HG03439 (cell line): ENCODE results near the gene TXNDC12.
"Not testable (repeated sequence)": the region's sequence is repeated elsewhere in the genome, so short reads cannot be mapped to it uniquely, and the experiment has no call there.

ENCODE experiments used
- ATAC-seq: cut with Tn5 transposase; IDR thresholded peaks from one replicate; pipeline ENCODE4 v1.9.1; 2021; ENCODE audit warnings: mild to moderate bottlenecking, moderate library complexity; ENCODE audit not compliant: unreplicated experiment

TXNDC12 gene

DNA sequence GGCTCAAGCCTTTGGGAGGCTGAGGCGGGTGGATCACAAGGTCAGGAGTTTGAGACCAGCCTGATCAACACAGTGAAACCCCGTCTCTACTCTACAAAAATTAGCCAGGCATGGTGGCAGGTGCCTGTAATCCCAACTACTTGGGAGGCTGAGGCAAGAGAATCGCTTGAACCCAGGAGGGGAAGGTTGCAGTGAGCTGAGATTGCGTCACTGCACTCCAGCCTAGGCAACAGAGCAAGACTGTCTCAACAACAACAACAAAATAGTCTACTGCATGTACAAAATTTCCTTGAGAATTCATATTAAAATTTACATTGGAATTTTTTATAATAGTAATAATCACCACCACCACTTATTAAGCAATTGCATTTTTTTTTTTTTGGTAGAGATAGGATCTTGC, 5.7 kb downstream of the TXNDC12 start:
- not testable (repeated sequence) for ATAC-seq

DNA sequence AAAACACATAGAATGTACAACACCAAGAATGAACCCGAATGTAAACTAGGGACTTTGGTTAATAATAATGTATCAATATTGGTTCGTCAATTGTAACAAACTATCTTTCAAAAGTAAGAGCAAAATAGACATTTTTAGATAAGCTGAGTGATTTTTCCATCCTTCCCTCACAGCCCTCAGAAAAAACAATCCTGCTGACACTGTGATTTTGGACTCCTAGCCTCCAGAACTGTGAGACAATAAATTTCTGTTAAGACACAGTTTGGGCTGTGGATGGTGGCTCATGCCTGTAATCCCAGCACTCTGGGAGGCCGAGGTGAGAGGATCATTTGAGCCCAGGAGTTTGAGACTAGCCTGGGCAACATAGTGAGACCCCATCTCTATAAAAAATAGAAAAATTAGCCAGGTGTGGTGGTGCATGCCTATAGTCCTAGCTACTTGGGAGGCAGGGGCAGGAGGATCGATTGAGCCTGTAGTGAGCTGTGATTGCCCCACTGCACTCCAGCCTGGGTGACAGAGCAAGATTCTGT, 9.3 kb downstream of the TXNDC12 start:
- ATAC-seq = not testable (repeated sequence)

DNA sequence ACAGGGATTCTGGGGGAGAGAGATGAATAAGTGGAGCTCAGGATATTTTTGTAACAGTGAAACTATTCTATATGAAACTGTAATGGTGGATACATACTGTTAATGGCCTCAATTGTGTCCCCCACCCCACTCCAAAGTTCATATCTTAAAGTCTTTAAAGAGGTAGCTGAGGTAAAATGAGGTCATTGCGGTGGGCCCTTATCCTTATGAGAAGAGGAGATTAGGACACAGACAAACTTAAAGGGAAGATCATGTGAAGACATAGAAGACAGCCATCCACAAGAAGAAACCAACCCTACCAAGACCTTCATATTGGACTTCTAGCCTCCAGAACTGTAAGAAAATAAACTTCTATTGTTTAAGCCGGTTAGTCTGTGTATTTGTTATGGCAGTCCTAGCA, 9.8 kb downstream of the TXNDC12 start:
- ATAC-seq = no peak

DNA sequence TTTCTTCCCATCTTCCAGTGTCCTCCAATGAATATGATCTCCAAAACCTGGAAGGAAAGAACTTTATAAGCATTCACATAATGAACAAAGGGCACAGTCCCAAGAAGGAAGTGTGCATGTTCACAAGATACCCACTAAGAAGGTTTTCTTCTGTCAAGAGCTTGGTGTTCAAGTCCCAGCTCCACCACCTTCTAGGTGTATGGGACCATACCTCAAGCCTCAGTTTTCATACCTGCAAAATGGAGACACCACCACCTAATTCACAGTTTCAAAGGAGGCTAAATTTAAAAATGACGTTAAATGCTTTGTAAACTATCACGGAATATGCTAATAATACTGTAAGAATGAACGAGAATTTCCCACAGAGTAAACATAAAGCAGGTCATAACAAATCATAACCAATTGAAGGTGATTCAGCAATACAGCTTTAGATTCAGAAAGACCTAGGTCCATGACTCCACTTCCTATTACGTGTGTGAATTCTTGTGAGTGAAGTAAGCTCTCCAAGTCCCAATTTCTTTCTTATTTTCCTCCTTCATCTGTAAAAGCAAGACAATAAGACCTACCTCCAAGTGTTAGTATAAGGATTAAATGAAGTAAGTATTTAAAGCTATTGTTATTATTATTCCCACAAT, 13.3 kb downstream of the TXNDC12 start:
- no peak for ATAC-seq

DNA sequence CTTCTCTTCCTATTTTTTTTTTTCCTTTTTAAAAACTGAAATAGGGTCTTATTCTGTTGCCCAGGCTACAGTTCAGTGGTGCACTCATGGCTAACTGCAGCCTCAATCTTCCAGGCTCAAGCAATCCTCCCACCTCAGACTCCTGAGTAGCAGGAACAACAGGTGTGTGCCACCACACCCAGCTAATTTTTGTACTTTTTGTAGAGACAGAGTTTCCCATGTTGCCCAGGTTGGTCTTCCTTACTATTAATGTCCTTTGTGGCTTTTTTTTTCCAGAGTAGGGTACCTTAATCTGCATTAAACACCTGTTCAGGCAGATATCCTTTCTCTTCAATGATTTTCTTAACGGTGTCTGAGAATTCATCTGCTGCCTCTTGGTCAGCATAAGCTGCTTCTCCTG, 17.1 kb downstream of the TXNDC12 start:
- ATAC-seq = no peak

DNA sequence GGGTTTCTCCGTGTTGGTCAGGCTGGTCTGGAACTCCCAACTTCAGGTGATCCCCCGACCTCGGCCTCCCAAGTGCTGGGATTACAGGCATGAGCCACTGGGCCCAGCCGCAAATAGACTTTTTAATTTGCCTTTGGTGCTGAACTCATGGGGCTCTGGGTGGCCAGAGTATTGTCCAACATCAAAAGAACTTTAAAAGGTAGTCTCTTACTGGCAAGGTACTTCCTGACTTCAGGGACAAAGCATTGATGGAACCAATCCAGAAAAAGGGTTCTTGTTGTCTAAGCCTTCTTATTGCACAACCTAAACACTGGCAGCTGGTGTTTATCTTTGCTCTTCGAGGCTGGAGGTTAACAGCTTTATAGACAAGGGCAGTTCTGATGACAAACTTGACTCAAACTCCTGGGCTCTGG, 17.6 kb downstream of the TXNDC12 start:
- no peak for ATAC-seq

DNA sequence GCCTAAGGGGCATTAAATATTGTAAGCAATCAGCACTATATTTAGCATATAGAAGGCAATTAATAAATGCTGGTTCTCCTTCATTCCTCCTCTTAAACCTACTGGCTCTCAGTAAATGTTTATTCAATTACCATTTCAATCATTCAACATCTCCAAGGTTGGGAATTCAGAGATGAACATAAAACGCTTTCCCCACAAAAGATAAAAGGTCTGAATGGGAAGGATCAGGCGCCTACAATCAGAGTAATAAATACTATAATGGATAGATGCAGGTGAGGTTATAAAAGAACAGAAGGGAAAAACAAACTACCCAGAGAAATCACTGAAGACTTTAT, 21.0 kb downstream of the TXNDC12 start:
- ATAC-seq = no peak

DNA sequence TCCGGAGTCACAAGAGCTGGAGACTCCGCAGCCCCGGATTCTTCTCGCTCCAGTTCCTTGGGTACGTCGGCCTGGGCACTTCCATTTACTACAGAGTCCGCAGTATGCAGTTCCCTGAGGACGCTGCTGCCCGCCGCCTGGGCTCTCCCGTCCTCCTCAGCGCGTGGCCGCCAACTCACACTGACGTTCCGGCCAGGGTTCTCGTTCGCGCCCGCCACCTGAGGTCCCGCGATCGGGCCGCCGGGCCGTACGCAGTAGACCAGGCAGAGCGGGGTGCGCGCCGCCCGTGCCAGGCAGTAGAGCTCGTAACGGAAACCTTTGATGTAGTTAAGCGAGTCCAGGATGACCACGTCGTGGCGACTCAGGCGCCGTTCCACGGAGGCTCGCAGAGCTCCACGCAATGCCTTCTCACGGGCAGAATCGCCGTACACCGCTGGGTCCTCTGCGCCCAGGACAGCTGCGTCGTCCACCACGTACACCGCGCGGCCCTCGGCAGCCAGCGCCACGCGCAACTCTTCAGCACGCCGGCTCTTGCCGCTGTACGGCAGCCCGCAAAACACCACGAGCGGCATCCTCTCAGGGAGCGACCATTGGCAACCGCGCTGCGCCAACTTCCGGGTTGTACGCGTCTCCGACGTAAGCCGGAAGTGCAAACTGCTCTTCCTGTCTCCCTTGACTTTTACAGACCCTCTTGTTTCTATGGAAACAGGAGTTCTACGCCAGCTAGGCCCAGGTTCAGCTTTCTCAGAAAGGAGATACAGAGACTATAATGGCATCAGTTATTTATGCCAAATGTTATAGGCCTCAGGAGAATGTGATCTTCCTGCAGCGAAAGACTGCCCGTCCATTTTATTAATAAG, 21.6 kb downstream of the TXNDC12 start, which contains the start of gene KTI12:
Gene KTI12, minus strand, starts transcription at position 621 of the 860 bp plus-strand sequence. Its CDS starts 49 bp downstream, at position 572.
- peak; percentile 80 for ATAC-seq

DNA sequence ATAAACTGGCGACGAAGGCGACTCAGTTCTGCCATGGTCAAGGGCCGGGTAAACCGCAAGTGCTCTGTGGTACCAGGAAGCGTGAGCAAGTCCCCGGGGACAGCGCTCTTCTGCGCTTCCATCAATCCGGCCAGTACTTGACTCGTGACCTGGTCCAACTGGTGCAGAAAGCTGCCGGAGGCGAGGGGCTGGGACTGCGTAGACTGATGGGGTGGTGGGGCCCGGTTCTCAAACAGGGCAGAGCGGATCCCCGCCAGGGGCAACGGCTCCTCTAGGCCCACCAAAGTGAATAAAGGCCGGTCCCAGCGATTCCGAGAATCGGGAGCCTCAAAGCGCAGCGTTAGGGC, 22.2 kb downstream of the TXNDC12 start:
- ATAC-seq = peak; percentile 50

DNA sequence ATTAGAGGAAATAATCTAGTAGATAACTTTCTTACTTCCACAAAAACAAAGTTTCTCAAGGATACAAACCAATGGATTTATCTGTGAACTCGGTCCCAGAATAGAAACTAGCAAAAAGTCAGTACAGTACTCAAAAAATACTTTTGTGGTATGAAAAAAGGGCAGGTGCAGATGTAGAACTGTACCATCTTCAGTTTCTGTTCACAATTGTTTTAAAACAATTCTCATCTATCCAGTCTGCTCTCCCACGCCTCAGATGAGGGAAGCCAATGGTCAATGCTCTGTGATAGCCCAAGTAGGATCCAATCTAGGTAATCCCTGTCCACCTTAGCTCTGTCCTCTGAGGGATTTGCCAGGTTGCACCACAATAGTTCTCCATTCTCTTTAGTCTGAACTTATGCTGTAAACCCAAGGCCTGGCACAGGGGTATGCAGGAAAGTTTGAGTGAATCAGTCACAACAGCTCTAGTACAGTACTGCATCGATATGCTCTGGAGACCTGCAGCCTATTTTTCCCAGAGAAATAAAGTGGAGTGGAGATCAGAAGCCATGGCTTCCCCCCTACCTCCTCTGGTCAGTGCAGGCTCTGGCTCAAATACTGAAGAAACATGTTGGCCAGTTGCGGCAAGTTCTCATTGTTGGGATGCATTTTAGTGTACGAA, 22.7 kb downstream of the TXNDC12 start:
- ATAC-seq = peak; percentile 27

DNA sequence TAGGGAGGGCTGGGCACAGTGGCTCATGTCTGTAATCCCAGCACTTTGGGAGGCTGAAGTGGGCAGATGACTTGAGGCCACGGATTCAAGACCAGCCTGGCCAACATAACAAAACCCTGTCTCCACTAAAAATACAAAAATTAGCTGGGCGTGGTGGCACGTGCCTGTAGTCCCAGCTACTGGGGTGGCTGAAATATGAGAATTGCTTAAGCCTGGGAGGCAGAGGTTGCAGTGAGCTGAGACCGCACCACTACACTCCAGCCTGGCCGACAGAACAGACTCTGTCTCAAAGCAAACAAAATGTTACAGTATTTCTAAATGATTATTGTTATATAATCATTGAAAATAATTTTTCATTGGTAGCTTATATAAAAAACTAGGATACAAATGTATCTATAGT, 26.2 kb downstream of the TXNDC12 start:
- not testable (repeated sequence) for ATAC-seq

DNA sequence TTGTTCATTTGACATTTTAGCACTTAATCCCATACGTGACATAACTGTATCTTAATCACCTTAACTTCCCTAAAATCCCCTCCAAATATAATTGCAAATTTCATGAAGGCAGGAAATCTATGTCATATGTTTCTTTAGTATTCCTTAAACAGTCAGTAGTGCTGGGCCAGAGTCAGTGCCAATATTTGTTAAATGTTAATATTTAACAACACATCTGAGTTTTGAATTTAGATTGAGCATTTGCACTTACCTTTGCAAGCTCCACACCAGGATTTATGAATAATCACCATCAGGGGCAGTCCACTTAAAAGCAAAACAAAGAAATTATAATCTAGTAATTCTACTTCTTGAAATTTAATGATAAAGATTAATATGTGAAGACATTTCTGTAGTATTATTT, 26.7 kb downstream of the TXNDC12 start:
- ATAC-seq = no peak

DNA sequence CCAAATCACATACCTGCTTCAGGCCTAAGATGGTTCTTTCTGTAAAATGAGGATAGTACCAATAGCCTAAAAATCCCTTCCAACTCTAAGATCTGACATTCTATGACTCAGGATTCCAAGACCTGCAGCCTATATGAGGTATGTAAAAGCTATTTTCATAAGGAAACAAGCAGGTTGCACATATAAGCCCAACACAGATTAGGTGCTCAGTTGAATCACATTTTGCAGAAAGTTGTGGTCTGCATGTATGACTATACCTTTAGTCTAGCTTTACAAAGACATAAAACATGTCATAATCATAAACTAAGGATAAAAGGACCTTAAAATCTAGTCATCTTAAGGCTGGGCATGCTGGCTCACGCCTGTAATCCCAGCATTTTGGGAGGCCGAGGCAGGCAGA, 28.7 kb downstream of the TXNDC12 start:
- no peak for ATAC-seq

DNA sequence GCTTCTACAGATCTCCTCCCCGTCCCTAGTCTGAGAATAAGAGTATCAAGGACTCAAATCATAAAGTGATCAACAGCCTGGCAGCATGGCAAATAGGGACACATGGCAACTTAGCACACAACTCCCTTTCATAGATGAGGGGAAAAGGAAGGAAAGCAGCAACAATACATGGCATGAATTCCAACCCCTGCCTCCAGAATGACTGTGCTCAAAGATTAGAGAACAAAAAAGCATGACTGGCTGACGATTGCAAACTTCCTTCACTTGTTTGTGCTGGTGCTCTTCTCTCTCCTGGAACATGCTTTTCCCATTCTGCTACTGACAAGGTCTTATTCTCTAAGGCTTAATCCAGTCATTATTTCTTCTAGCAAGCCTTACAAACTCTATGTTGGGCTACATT, 32.9 kb downstream of the TXNDC12 start:
- ATAC-seq = no peak

DNA sequence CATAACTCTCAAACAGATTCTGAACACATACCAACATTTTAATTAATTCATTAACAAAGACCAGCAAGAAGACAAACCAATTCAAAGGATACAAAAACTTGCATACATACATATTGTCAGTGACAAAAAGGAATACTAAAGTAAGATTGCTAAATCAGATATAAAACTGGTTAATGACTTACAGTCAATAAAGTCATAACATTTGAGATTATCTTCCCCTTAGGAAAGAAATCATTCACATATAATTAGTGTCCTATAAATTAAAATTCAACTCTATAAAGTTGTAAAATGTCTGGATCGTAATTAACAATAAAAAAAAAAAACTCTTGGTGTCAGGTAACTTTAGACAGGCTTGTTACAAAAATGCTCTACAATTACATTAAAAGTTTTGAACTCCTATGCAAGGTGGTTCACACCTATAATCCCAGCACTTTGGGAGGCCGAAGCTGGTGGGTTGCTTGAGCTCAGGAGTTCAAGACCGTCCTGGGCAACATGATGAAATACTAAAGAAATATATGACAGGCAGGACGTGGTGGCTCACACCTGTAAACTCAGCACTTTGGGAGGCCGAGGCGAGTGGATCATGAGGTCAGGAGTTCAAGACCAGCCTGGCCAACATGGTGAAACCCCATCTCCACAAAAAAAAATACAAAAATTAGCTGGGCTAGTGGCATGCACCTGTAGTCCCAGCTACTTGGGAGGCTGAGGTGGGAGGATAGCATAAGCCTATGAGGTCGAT, 46.8 kb downstream of the TXNDC12 start:
- no peak for ATAC-seq

DNA sequence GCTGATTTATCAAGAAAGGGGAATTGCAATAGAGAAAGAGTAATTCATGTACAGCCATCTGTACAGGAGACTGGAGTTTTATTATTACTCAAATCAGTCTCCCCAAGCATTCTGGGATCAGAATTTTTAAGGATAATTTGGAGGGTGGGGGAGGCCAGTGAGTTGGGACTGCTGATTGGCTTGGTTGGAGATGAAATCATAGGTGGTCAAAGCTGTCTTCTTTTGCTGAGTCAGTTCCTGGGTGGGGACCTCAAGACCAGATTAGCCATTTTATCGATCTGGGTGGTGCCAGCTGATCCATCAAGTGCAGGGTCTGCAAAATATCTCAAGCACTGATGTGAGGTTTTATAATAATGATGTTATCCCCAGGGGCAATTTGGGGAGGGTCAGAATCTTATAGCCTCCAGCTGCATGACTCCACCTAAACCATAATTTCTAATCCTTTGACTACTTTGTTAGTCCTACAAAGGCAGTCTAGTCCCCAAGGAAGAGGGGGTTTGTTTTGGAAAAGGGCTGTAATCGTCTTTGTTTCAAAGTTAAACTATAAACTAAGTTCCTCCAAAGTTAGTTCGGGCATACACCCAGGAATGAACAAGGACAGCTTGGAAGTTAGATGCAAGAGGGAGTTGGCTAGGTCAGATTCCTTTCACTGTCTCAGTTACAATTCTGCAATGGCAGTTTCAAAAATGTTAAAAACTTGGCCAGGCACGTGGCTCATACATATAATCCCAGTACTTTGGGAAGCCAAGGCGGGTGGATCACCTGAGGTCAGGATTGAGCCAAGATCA, 47.6 kb downstream of the TXNDC12 start:
- ATAC-seq = no peak

DNA sequence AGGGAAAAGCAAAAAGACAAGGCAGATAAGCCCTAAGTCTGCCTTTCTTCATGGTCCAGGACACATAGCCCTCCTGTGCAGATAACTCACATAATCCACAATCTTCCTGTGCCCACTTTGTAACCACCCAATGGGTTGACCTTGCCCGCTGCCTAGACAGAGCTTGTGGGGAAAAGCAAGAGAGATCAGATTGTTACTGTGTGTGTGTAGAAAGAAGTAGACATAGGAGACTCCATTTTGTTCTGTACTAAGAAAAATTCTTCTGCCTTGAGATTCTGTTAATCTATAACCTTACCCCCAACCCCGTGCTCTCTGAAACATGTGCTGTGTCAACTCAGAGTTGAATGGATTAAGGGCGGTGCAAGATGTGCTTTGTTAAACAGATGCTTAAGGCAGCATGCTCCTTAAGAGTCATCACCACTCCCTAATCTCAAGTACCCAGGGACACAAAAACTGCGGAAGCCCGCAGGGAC, 48.9 kb downstream of the TXNDC12 start:
- ATAC-seq = not testable (repeated sequence)

DNA sequence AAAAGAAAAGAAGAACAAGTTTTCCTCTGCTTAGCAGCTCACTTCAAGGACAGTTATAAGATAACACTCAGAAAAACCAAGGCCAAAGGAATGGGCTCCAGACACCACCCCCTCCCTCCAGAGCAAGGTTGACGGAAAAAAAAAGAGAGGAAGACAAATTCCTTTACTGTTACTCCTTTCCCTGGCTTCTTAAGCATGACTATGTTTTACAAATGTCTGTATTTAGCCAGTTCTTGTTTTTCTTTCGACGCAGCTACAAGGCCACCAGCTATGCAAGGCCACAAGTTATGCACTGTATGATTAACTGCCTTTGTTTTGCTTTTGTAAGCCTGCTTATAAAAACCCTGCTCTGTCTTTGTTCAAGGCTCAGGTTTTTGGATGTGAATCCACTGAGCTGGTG, 49.4 kb downstream of the TXNDC12 start:
- not testable (repeated sequence) for ATAC-seq

DNA sequence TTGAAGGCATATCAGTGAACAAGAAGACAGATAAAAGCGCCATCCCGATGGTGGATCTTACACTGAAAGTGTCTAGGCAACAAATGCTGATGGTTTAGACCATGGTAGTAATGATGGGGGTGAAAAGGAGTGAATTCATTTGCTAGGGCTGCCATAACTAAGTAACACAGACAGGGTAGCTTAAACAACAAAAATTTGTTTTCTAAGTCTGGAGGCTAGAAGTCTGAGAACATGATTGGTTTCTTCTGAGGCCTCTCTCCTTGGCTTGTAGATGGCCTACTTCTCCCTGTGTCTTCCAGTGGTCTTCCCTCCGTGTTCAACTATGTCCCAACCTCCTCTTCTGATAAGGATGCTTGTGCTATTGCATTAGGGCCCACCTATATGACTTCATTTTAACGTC, 51.1 kb downstream of the TXNDC12 start:
- ATAC-seq = no peak
